Measurements from ENCODE around the gene MRPL45.

MRPL45 gene

GRCh38 chr17:38344420-38344745 lies 47.4 kb downstream of the MRPL45 start:
- DNase-seq (ENCODE audit: extremely low read depth in 1 of 2, low read depth in 1 of 2) = no peak

DNA sequence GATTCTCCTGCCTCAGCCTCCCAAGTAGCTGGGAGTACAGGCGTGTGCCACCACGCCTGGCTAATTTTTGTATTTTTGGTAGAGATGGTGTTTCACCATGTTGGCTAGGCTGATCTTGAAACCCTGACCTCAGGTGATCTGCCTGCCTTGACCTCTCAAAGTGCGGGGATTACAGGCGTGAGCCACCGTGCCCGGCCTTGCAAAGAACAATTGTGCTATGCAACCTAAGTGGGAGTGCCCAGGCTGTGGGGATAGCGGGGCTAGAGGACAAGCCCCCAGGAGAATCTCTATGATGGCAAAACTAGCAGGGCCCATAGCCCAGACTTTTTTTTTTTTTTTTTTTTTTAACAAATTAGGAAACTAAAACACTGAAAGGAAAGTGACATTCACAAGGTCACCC lies 48.8 kb downstream of the MRPL45 start:
- DNase-seq (ENCODE audit: extremely low read depth in 1 of 2, low read depth in 1 of 2) = no peak

GRCh38 chr17:38349097-38349730 lies 52.2 kb downstream of the MRPL45 start:
- peak; percentile 60 to 70 for DNase-seq (ENCODE audit: extremely low read depth in 1 of 2, low read depth in 1 of 2)

DNA sequence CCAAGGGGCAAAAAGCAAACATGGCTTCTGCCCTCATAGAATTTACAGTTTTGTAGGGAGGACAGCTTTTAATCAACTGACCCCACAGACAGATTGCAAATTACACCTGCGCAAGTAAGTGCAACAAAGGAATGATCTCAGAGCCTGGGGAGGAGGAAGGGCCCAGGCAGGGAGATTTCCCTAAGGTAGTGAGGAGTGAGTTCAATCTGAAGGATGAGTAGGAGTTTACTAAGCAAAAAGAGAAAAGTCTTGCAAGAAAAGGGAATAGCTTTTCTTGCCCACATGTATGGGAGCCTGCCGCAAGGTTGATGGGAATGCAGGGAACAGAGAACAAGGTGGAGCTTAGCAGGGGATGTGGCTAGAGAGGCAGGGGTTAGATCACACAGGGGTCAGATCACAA lies 53.1 kb downstream of the MRPL45 start:
- DNase-seq (ENCODE audit: extremely low read depth in 1 of 2, low read depth in 1 of 2) = no peak

DNA sequence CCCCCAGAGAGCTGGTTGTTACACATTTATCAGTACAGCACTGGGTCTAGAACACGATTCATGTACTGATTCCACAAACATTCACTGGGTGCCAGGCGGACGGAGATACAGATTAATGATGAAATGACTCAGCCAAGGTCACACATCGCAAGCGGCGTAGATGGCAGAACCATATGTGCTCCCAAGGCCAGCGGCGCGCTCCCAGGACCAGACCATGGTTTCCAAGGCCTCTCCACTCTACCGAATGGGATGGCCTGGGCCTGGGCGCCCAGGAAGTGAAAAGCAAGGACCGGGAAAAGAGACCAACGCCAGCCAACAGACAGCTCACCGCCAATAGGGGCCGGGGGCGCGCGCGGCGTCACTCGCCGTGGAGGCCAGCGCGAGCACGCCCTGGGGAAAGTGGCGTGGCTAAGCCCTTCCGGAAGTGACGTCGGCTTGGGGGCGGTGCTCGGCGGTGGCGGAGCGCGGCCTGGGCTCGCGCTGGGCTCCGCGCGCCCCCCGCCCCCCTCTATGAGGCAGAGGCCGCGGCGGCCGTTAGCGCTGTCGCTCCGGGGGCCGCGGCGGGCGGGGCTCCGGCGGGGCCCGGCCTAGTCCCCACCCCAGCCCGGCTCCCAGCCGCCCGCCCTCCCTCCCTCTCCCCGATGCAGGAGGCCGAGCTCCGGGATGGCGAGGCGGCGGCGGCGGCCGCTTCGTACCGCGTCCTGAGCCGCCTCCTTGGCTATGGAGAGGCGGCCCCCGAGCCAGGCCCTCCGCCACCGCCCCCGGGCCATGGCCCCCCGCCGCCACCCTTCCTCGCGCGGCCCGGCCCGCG lies 54.6 kb downstream of the MRPL45 start, which contains the start of gene SOCS7:
TSS of gene SOCS7 (plus strand) at position 433 of the 811 bp plus-strand sequence. CDS start at position 642, 209 bp downstream.
- DNase-seq (ENCODE audit: extremely low read depth in 1 of 2, low read depth in 1 of 2) = peak; percentile 81 to 93

- no peak for DNase-seq (ENCODE audit: extremely low read depth in 1 of 2, low read depth in 1 of 2)
Observed at GRCh38 chr17:38352245-38353085, 55.5 kb downstream of the MRPL45 start.

DNA sequence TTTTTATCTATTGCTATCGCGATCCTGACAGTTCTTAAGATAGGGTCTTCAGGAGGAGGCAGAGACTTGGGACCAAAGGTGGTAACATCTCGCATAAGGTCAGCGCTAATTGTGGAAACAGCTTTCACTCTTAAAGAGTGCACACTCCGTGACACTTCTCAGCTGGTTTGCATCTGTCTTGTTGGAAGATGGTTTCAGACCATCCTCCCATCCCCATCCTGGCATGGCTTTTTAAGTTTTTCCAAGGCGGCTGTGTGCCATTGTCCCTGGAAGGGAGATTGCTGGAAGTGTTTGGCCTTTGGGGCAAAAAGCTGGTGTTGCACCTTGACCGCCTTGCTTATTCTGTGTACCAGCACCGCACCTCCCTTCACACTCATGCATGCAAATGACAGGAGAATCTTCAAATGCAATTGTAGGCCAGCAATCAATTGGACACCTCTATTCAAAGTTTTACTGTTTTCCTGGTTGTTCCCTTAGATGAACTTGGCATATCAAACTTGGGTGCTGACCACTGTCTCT lies 56.2 kb downstream of the MRPL45 start:
- DNase-seq (ENCODE audit: extremely low read depth in 1 of 2, low read depth in 1 of 2) = no peak

DNA sequence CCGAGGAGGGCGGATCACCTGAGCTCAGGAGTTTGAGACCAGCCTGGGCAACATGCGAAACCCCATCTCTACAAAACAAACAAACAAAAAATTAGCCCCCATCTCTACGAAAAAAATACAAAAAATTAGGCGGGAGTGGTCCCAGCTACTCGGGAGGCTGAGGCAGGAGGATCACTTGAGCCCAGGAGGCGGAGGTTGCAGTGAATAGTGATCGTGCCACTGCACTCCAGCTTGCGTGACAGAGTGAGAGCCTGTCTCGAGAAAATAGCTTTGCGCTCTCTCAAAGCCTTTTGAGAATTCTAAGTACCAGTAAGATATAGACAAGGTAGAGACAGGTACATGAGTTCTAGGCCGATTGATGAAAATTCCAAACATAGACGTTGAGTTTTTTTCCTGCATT lies 56.7 kb downstream of the MRPL45 start:
- no peak for DNase-seq (ENCODE audit: extremely low read depth in 1 of 2, low read depth in 1 of 2)

GRCh38 chr17:38354466-38354865 lies 57.5 kb downstream of the MRPL45 start:
- no peak for DNase-seq (ENCODE audit: extremely low read depth in 1 of 2, low read depth in 1 of 2)

DNA sequence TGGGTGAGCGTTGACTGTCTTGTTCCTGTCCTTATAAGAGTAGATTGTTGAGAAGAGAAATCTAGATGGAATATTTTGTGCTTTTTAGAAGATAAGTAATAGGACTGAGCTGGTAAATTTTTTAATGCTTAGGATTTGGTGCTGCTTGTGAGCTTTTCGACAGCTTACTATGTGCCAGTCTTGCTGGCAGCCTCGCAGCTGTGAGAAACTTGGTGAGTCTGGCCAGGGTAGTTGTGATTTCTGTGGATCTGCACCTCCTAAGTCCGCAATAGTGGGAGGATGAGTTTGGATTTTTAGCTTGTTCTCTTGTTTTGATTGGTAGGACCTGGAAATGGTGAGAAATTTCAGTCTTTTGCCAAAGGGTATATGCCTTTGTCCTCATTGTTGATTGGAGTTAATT lies 58.3 kb downstream of the MRPL45 start:
- no peak for DNase-seq (ENCODE audit: extremely low read depth in 1 of 2, low read depth in 1 of 2)

GRCh38 chr17:38357486-38358123 lies 60.6 kb downstream of the MRPL45 start:
- DNase-seq (ENCODE audit: extremely low read depth in 1 of 2, low read depth in 1 of 2) = no peak

- DNase-seq (ENCODE audit: extremely low read depth in 1 of 2, low read depth in 1 of 2) = no peak
Observed at GRCh38 chr17:38358586-38359513, 61.9 kb downstream of the MRPL45 start.

GRCh38 chr17:38361694-38362465 lies 64.9 kb downstream of the MRPL45 start:
- no peak for DNase-seq (ENCODE audit: extremely low read depth in 1 of 2, low read depth in 1 of 2)

- no peak for DNase-seq (ENCODE audit: extremely low read depth in 1 of 2, low read depth in 1 of 2)
Observed at GRCh38 chr17:38363016-38363415, 66.0 kb downstream of the MRPL45 start.

DNA sequence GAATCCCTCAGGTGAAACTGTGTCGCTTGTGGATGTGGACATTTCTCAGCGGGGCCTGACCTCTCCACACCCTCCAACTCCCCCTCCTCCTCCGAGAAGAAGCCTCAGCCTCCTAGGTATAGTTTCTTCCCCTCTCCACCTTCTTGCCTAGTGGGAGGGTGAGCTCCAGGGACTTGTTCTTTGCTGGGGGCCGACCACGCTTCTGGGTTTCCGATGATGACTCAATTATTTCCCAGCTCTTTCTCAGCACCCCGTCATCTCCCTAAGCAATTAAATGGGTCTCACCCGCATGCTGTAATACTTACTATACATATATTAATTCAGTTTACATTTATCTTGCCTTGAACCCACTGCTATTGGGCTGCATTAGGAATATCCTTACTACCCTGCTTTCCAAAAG lies 67.8 kb downstream of the MRPL45 start:
- DNase-seq (ENCODE audit: extremely low read depth in 1 of 2, low read depth in 1 of 2) = no peak

GRCh38 chr17:38369124-38369886 lies 72.3 kb downstream of the MRPL45 start:
- no peak for DNase-seq (ENCODE audit: extremely low read depth in 1 of 2, low read depth in 1 of 2)
